Left renal cortex interstitium (tissue), 4 donors: ENCODE data around the gene TMEM171. TPM values are rescaled to one million over a fixed set of nuclear protein-coding genes. Genes with fewer than 3 reads are reported as not detected.

Experiments used
- DNase-seq, 4 donors: peaks; one replicate each; pipeline ENCODE4 v3.0.0-alpha.2; 2013; ENCODE audit warnings: low read depth in 4 of 4, low spot score in 2 of 4, missing footprints in 1 of 4
- polyA plus RNA-seq, 4 donors: library from polyadenylated mRNA; unstranded; fragments of 120-200 nt; gene quantifications; one replicate each; pipeline ENCODE4 v1.2.1, GENCODE V29; 2013; ENCODE audit not compliant: insufficient read length in 4 of 4

Gene TMEM171
- polyA plus RNA-seq, 4 donors: 5.1 to 6.8 (median 5.8) TPM

GRCh38 chr5:73150876-73151275 lies 30.5 kb downstream of the TMEM171 start:
- no peak for DNase-seq

DNA sequence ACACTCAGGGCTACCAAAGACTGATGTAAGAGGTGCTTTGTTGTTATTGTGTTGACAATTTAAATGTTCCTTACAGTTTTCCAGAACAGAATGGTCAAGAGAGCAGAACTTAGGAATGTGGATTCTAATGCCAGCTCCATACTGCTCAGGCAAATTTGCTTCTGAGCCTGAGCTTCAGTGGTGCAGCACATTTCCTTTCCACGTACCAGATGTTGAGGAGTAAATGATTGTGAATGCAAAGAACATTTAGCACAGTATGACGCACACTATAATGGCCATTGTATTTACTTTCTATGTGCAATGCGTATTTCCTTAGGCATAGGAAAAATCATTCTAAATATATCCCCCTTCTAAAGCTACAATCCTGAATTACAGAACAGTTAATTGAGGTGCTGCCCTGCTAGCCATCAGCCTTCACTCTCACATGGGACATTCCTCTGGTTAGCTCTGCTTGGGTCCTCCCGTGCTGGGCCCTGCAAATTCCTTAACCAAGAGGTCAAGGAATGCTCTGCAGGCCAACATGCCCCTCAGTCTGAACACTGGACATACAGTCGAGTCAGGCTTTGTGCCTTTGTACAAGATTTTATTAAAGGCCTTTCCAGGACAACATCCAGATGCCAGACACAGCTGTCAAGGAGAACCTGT lies 31.5 kb downstream of the TMEM171 start:
- DNase-seq: no peak

DNA sequence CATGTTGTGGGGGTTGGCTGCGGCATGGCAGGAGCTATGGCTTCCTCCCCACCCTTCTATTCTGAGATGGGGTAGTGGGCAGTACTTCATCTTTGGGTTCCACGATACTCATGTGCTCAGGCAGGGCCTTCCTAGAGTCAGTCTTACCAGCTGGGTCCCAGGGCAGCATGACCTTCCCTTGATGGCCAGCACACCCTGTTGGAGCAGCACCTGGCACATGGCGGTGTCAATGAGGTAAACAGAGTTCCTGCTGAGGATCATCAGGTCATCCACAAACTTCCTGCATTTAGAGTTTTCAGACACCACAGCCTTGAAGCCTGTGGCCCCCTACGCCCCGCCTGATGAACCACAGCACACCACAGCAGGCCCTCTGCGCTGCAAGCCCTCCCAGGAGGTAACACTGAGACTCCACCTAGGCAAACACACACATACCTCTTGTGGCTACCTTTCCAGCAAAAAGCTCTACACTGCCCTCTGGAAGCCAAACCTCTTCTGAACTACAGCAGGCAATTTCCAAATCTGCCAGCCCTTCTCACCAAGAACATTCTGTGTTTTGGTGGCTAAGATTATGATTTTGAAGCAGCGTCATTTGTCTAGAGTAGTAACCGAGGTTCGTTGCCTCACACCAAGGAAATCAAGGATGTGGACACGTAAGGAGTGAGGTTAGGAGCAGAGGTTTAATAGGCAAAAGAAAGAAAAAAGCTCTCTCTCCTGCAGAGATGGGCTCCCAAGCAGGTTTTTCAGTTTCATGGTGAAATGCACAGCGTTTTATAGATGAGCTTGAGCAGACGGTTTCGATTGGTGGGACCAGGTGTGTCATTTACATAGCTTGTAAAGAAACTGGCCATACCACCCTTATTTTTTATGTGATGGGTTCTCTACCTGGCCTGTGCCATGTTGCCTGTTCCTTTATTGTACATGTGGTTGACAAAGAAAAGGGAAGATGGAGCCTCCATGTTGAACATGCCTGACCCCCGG lies 32.3 kb downstream of the TMEM171 start:
- DNase-seq: no peak

- no peak for DNase-seq
Measured at GRCh38 chr5:73153513-73153912, 33.1 kb downstream of the TMEM171 start.

DNA sequence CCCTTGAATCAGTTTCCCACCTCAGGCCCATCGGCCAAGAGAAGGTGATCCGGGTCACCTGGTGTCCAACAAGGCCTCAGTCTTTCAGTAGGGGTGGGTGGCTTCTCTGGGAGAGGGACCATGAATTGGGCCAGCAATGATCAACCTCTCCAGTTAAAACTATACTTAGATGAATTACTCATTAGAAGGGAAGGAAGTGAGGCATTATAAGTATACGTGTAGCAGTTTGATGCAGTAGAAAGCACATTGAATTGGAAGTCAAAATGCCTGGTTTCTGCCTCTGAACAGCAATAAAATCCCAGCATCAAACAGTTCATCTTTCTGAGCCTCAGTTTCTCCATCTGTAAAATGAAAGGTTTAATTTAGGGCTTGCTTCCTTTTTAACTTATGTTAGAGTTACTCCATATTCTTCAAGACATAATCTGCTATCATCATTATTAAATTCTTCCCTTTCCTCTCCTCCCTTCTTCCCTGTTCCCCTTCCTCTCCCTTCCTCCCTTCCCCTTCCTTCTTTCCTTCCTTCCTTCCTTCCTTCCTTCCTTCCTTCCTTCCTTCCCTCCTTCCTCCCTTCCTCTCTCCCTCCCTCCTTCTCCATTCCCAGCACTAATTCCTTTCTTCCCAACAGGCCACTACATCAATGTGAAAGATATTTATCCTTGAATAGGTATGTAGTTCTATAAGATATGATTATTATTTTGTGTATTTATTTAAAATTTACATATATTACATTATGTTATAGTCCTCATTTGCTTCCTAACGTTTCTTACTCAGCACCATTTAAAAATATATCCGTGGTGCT lies 34.0 kb downstream of the TMEM171 start:
- no peak for DNase-seq

GRCh38 chr5:73155271-73156222 lies 35.2 kb downstream of the TMEM171 start:
- no peak for DNase-seq

- no peak for DNase-seq
Measured at GRCh38 chr5:73157414-73158303, 37.3 kb downstream of the TMEM171 start.

- DNase-seq: peak in 2 of 4 donors; percentile 44 to 65
Measured at GRCh38 chr5:73158313-73158712, 37.9 kb downstream of the TMEM171 start.

DNA sequence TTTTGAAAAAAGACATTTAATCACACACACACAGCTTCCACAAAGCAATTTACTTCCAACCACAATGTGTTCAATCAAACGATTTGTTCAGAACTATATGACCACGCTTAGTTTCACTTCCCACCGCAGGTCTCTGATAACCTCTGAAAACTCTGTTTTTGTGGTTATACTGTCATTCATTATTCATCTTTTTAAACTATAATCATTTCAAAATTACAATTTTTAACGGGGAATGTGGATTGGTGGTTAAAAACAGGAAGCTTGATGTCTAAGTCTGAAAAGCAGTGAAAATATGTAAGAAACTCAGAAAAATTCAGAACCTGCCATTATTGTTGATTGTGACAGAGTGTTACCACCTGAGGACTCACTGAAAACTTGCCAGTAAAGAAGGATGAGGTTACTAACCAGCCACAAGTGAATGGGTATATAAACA lies 39.9 kb downstream of the TMEM171 start:
- DNase-seq: no peak

- DNase-seq: no peak
Measured at GRCh38 chr5:73170522-73170921, 50.1 kb downstream of the TMEM171 start.

DNA sequence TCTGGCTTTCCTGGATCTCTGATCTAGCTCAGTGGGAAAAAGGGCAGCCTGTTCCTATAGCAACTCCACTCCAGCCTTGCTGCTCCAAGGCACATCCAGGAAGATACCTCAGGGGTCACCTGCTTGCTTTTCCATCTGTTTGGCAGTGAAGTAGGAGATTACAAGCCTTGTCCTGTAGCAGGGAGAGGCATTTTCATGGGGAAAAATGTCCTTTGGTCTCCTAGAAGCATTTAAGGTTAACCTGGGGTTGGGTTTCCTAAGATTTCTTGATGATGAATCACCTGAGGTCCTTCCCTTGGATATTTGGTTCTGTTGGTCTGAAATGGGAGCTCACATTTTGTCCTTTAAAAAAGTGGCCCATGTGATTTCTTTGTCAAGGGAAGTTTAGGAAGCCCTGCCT lies 51.1 kb downstream of the TMEM171 start:
- no peak for DNase-seq

- DNase-seq: no peak
Measured at GRCh38 chr5:73172951-73173350, 52.6 kb downstream of the TMEM171 start, which contains the start of gene TMEM174. Gene TMEM174, plus strand, starts transcription at chr5:73173193. Its CDS starts 51 bp downstream, at chr5:73173244.

GRCh38 chr5:73174100-73174815 lies 53.9 kb downstream of the TMEM171 start:
- DNase-seq: no peak

DNA sequence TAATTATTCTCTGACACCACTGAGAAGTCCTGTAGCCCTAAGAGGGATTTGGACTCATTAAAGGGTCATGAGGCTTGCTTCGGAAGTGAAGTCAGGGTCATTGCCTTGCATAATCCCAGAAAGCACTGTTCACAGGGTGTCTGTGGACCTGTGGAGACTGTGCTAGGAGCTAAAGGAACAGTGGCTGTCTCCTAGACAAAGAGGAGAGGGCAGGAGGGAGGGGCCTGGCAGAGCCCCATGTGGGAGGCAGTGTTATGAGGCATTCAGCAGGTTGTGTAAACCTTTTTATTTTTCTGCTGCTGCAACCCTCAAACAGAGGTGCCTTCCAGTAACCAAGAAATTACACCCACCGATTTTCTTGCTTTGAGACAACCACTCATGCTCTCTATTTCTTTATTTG lies 55.9 kb downstream of the TMEM171 start:
- DNase-seq: no peak

DNA sequence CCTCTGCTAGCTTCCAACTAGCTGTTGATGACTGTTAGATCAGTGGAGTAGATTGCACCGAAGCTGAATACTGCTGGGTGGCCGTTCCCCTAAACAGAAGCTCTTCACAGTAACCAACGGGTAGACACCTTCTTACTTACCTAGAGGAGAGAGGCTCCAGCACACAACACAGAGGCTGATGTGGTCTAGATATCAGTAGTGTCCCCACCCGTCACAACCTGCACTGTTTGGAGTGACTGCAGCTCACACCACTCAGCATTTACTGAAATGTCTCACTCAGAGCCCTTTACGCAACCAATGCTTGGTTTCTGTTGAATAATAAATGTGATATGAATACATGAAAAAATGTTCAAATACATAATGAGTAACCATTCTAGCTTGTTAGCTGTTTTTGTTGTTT lies 57.9 kb downstream of the TMEM171 start:
- no peak for DNase-seq

DNA sequence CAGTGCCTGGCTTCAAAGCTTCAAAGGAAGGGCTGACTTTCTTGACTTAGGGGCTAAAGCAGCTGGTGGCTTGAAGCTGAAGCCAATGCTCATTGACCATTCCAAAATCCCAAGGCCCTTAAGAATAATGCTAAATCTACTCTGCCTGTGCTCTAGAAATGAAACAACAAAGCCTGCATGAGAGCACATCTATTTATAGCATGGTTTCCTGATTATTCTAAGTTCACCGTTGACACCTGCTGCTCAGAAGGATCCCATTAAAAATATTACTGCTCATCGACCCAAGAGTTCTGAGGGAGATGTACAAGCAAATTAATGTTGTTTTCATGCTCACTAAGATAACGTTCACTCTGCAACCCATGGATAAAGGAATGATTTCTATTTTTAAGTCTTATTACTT lies 59.4 kb downstream of the TMEM171 start:
- no peak for DNase-seq

- DNase-seq: no peak
Measured at GRCh38 chr5:73180566-73180965, 60.2 kb downstream of the TMEM171 start.
